WTC11 (cell line): Measurements from ENCODE around the gene ADAMTS2.

Experiments
- ATF1 ChIP-seq: sonication (generic); formaldehyde crosslinking; IDR thresholded peaks from 2 replicates; pipeline ENCODE4 v1.8.1; 2023; ENCODE audit warnings: mild to moderate bottlenecking, moderate library complexity, missing genetic modification reagents
- CBFB ChIP-seq: sonication (generic); formaldehyde crosslinking; IDR thresholded peaks from 2 replicates; pipeline ENCODE4 v1.8.1; 2022; ENCODE audit warnings: mild to moderate bottlenecking, low read depth, missing genetic modification reagents
- CTCF ChIP-seq: fragments of 200-600 bp; IDR thresholded peaks from 2 replicates; pipeline ENCODE4 v1.8.0; 2022; ENCODE audit warnings: antibody characterized with exemption
- JUN ChIP-seq: sonication (generic); formaldehyde crosslinking; IDR thresholded peaks from 2 replicates; pipeline ENCODE4 v1.8.0; 2023; ENCODE audit warnings: mild to moderate bottlenecking, missing genetic modification reagents
- MAX ChIP-seq: sonication (generic); formaldehyde crosslinking; IDR thresholded peaks from 2 replicates; pipeline ENCODE4 v1.8.0; 2022; ENCODE audit warnings: mild to moderate bottlenecking, missing genetic modification reagents
- NR1H2 ChIP-seq: sonication (generic); formaldehyde crosslinking; IDR thresholded peaks from 2 replicates; pipeline ENCODE4 v1.9.0; 2021; ENCODE audit warnings: mild to moderate bottlenecking, moderate library complexity, missing genetic modification reagents
- PREB ChIP-seq: sonication (generic); formaldehyde crosslinking; IDR thresholded peaks from 2 replicates; pipeline ENCODE4 v1.8.1; 2022; ENCODE audit warnings: mild to moderate bottlenecking, missing genetic modification reagents, moderate library complexity, borderline replicate concordance
- SP1 ChIP-seq: sonication (generic); formaldehyde crosslinking; conservative IDR thresholded peaks from 2 replicates; pipeline ENCODE4 v1.8.1; 2022; ENCODE audit warnings: missing genetic modification reagents
- USF1 ChIP-seq: sonication (generic); formaldehyde crosslinking; IDR thresholded peaks from 2 replicates; pipeline ENCODE4 v1.8.0; 2022; ENCODE audit warnings: mild to moderate bottlenecking, missing genetic modification reagents
- ZNF121 ChIP-seq: sonication (generic); formaldehyde crosslinking; IDR thresholded peaks from 2 replicates; pipeline ENCODE4 v1.8.0; 2023; ENCODE audit warnings: missing genetic modification reagents
- ZNF263 ChIP-seq: sonication (generic); formaldehyde crosslinking; IDR thresholded peaks from 2 replicates; pipeline ENCODE4 v1.8.1; 2022; ENCODE audit warnings: low read depth, mild to moderate bottlenecking, moderate library complexity, missing genetic modification reagents
- ZSCAN18 ChIP-seq: fragments of 250-450 bp; sonication (Bioruptor Pico); IDR thresholded peaks from 2 replicates; pipeline ENCODE4 v2.1.2; 2022; ENCODE audit warnings: mild to moderate bottlenecking, moderate library complexity

GRCh38 chr5:179310439-179311090 lies 34.7 kb downstream of the ADAMTS2 start:
- TF ChIP-seq SP1 (CRISPR knock-in tag): no peak
- TF ChIP-seq MAX (CRISPR knock-in tag): no peak
- no peak for TF ChIP-seq ZNF121 (CRISPR knock-in tag)
- no peak for TF ChIP-seq PREB
- no peak for TF ChIP-seq NR1H2
- TF ChIP-seq ZNF263 (CRISPR knock-in tag): no peak
- no peak for TF ChIP-seq JUN (CRISPR knock-in tag)
- TF ChIP-seq USF1 (CRISPR knock-in tag): no peak
- TF ChIP-seq CTCF: no peak
- no peak for TF ChIP-seq ZSCAN18
- TF ChIP-seq CBFB (CRISPR knock-in tag): no peak
- TF ChIP-seq ATF1 (CRISPR knock-in tag): no peak
